Right ventricle myocardium inferior (tissue), 1 donor: ENCODE data around the gene COL4A2. TPM values are rescaled to one million over a fixed set of nuclear protein-coding genes. Genes with fewer than 3 reads are reported as not detected.
A peak's percentile ranks its signal among the peaks of the same experiment; 100 is the strongest.

Experiments
- ATAC-seq: fragments of 200-7000 bp; cut with Tn5 transposase; one replicate; pipeline ENCODE4 v1.9.1; 2020; ENCODE audit warnings: mild to moderate bottlenecking, moderate library complexity
- DNase-seq: peaks from one replicate; pipeline ENCODE4 v3.0.0; 2021; ENCODE audit errors: missing footprints
- intact Hi-C: fragments of 100-400 bp; cut with DNase I; formaldehyde crosslinking; loops from one replicate; pipeline ENCODE4 v1.11.0; 2022
- total RNA-seq: library from RNA; stranded (reverse); fragmentation: NEBNext Ultra II Directional; extraction: Animal tissue kit (Norgen Biotek cat#: 25700); gene quantifications from one replicate; pipeline ENCODE4 v1.2.1, GENCODE V29; 2021
- donor health status: DM: no; HTN: yes; CAD: no; lungs with severe emphysema.

The COL4A2 gene
- total RNA-seq, 1 donor from 2014 or later: 126 TPM

DNA sequence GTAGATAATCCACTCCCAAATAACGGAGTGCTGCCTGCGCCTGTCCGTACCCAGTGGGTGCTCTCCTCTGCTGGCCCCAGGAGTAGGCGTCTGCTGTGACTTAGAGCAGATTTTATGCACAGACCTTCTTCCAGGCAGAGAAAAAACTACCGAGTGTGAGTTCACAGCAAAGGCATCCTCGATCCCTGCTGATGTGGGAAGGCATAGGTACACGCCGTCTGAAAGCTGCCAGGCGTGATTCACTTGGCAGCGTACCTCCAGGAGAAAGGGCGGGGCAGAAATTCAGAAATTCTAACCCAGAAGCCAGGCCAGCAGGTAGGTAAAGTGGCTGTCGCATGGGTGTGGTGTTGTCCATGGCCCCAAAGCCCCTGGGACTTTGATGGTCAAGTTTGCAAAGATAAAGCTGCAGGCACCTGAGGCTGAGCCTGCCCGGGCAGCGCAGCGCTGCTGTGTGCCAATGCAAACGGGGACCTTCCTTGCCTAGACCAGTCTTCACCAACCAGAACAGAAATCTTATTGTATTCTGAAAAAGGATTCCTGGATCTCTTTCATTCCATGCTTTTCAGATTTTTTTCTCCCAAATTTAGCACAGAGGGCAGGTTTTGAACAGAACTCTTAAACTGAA, 36.3 kb downstream of the COL4A2 start:
- intact Hi-C loops: loop anchor here (5.0 kb wide), 1 partner anchor 36 kb away; the partner anchor contains the start of genes COL4A1 and COL4A2
- DNase-seq: no peak
- no peak for ATAC-seq

DNA sequence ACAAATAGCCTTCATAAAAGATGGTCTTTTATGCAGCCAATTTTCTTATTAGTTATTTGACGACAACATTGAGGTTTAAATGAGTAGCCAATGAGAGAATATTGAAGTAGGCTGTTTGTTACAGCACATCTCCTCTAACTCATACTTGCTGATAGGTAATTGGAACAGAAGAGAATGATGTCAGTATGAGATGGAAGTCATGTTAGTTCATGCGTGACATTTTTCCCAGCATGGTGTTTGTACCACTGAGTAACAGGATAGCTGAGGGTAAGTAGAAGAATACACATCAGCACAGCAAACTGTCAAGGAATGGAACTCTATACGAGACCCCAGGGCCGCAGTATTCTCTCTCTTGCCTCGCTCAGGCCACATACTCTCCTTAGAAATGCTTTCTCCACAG, 37.2 kb downstream of the COL4A2 start:
- intact Hi-C loops: loop anchor here (5.0 kb wide), 1 partner anchor 37 kb away; the partner anchor contains the start of genes COL4A1 and COL4A2
- no peak for DNase-seq
- no peak for ATAC-seq

GRCh38 chr13:110345266-110345665, 38.2 kb downstream of the COL4A2 start:
- intact Hi-C loops: no loop called here
- DNase-seq: no peak
- ATAC-seq: no peak

- ATAC-seq: no peak
- no peak for DNase-seq
- intact Hi-C loops: no loop called here
These were observed 38.6 kb downstream of the COL4A2 start for GRCh38 chr13:110345701-110346100.

DNA sequence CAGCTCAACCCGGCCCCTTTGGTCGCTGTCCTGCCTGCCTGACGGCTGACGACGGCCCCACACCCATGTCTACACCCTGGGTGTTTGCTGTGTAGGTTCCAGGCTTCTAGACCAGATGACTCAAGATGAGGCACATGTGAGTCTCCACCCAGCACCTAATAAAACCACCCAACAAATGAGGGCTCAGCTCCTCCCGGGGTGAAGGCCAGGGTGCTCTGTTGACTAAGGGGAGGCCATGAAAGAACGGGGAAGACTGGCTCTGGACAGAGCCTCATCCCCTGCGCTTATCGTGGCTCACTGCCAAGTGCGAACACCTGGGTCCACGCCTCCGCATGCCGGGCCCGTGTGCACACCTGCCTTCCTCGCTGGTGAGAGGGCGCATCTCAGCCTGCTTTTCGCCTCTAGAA, 39.6 kb downstream of the COL4A2 start:
- no peak for DNase-seq
- no peak for ATAC-seq
- intact Hi-C loops: no loop called here

GRCh38 chr13:110347088-110347487, 40.0 kb downstream of the COL4A2 start:
- DNase-seq: no peak
- ATAC-seq: no peak
- intact Hi-C loops: no loop called here

DNA sequence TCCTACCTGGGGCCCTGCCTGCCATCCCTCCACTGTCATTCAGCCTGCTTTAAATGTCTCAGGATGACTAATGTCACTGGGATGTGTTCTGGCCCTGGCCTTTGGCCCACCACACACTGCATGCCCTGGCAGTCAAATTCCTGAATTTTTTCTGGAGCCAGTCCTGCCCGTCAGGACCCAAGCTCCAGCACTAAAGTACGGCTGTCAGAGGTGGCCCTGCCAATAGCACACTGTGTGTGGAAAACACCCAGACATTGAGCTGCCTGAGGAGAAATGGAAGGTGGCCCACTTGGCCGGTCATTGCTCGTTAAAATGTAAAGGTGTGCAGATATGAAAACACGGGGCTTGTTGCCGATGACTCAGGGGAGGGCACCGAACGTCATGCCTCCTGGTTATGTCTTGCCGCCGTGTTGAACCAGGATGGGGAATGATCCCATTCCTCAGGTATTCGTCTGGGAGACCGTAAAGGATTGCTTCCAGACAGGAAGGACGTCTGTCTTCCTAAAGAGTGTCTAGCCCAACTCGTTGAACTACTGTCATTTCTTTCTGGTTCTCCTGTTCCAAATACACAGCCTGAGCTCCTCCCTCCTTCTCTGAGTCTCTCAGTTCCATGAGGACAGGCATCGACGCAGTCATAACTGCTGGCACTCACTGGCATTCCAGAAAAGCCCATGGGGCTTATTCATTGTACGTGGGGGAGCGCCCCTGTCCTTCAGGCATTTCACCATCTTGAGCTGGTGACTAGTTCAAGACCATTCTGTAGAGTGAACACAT, 40.6 kb downstream of the COL4A2 start:
- DNase-seq (no peak), ATAC-seq (peak; percentile 54)
- intact Hi-C loops: no loop called here

DNA sequence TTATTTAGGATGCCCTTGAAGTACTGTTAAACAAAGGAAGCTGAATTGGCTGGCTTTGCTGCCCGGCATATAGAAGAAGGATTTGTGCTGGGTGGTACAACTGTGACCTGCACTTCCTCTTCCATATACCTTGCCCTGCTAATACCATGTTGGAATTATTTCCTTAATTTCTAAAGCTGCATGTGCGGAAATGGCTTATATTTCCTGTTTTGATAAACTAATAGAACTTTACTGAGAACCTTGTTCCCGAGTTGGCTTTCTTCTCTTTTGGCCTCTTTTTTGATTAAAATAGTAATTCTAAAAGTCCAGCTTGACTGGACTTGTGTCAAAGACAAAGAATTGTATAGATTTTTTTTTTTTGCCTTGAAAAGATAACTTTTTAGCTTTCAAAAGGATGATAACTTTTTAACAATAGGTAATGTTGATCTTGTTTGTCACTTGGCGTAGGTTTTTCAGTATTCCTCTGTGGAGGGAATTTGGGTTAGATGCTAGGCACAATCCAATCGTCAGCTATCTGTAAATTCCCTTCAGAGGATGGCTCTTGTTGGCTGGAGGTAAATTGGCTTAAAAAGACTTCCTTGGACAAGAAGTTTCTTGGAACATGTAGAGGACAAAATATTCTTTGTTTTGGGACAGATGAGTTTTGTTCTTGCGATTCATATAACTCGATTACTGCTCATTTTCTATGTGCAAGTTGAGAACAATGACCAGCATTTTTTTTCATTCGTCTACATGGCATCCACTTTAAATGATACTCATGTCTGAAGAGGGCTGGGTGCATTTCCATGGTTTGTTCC, 41.4 kb downstream of the COL4A2 start:
- DNase-seq (no peak), ATAC-seq (no peak)
- intact Hi-C loops: no loop called here

DNA sequence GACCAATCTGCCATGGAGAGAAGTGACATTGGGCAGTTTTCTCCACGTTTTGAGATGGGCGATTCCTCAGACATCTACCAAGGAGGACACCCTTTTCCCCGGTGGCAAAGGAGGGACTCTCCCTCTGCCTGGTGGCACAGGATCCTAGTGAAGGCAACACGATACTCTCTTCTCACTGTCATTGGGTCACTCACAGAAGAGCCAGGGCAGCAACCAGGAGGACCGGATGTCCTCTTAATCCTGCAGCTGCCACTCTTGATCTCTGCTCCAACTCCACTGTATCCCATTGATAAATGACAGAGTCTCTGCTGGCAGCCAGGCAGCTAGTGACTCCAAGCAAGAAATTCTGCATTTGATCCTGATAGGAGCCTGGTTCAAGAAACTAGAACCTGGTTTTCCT, 42.2 kb downstream of the COL4A2 start:
- intact Hi-C loops: no loop called here
- no peak for ATAC-seq
- no peak for DNase-seq

DNA sequence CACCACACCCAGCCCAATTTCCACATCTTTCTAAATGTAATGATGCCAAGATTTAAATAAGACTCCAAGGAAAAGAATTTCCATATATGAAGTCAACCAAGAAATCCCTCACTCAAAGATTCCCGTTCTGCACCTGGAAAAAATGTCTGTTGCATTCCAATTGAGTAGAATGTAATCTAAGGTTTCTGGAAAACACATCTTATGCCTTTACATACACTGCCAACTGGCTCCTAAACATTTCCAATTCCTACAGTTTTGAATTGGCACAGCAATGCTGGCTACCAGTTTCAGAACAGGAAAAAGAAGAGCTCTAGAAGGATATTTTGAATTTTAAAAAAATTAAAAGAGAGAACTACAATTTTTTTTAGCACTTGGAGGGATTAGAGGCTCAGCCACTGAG, 43.0 kb downstream of the COL4A2 start:
- intact Hi-C loops: no loop called here
- ATAC-seq (no peak), DNase-seq (no peak)

GRCh38 chr13:110350509-110350908, 43.4 kb downstream of the COL4A2 start:
- ATAC-seq (peak; percentile 39), DNase-seq (no peak)
- intact Hi-C loops: no loop called here

- intact Hi-C loops: no loop called here
- DNase-seq (no peak), ATAC-seq (no peak)
These were observed 44.7 kb downstream of the COL4A2 start for GRCh38 chr13:110351636-110352420.

DNA sequence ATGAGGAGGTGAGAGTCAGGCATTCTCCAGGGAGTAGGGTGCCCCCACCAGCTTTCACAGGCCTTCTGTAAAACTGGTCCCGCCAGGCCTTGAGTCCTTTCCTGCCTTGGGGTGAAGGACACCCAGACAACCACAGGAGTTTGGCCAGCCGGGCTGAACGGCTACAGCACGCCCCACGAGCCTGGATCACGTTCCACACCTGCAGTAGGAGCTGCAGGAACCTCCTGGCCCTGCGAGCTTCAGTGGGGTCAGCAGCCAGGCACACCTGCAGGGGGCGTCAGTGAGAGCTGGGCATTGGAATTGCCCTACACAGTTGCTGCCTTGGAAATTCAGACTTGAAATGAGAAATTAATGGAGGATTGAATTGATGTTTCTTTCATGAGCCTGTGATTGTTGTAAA, 45.7 kb downstream of the COL4A2 start:
- ATAC-seq (no peak), DNase-seq (no peak)
- intact Hi-C loops: no loop called here

DNA sequence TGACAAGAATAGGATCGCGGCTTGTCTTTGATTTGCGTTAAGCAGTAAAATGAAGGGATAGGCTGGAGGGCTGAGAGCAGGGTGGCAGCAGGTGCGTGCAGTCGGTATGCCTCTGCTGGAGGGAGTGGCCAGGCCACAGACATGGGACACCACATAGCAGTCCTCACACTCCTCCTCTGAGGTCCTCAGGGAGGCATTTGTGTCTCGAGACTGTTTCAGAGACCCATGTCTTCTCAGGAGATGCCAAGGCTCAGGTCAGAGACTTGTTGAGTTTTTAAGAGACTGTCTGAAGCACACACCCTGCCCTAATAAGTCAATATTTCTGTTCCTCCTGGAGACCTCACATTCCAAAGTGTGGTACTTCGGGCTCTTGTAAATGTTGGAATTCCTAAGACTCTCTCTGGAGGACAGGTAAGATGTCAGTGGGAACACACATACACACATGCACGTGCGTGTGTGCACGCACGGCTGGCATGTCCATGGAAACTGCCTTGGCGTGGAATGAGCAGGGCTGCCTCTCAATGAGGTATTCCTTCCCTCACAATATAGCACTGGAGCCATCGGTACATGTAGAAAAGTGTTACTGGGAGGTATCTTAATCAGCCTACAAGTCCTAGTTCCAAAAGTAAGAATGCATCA, 46.4 kb downstream of the COL4A2 start:
- ATAC-seq (no peak), DNase-seq (no peak)
- intact Hi-C loops: no loop called here

GRCh38 chr13:110354123-110354627, 47.1 kb downstream of the COL4A2 start:
- ATAC-seq (no peak), DNase-seq (no peak)
- intact Hi-C loops: no loop called here

- intact Hi-C loops: no loop called here
- ATAC-seq (no peak), DNase-seq (no peak)
These were observed 47.8 kb downstream of the COL4A2 start for GRCh38 chr13:110354715-110355473.

DNA sequence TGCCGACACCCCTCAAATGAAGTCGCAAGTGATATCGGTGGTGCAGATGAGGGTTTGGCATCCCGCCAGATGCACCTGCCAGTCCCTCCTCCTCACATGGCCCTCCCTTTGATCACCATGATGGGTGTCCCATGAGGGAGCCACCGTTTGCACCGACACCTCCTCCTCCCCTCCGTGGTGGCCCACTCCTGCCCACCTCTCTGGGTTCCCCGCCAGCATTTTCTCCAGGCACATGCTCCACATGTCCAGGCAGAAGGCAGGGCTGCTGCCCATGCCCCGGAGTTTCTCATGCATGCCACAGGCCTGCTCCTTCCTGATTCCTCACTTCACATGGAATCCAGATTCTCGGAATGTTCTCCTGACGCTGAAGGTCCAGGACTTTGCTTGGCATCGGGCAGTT, 49.3 kb downstream of the COL4A2 start:
- DNase-seq (no peak), ATAC-seq (no peak)
- intact Hi-C loops: no loop called here

DNA sequence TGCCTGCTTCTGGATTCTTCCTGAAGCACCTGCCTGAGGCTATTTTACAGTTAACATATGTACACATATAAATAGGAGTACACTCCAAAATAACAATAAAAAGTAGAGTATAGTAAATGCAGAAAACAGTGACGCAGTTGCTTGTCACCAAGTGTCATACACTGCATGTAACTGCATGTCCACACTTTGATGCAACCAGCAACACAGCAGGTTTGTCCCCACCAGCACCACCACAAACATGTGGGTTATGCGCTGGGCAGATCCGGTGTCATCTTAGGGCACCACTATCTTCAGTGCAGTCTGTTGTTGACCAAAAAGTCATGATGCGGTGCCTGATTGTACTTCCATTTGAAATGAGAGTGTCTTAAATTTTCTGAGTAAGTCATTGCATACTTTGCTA, 51.3 kb downstream of the COL4A2 start:
- intact Hi-C loops: no loop called here
- no peak for ATAC-seq
- no peak for DNase-seq
